ENCODE data around the gene PITX2.
"Not testable (repeated sequence)": the region's sequence is repeated elsewhere in the genome, so short reads cannot be mapped to it uniquely, and the experiment has no call there.

Gene PITX2

GRCh38 chr4:110609044-110609750, 13.7 kb downstream of the PITX2 start:
- no peak for DNase-seq

GRCh38 chr4:110605077-110605476, 17.8 kb downstream of the PITX2 start:
- no peak for DNase-seq

GRCh38 chr4:110602061-110602460, 20.8 kb downstream of the PITX2 start:
- no peak for DNase-seq

- DNase-seq: no peak
Observed at GRCh38 chr4:110597582-110597981, 25.3 kb downstream of the PITX2 start.

GRCh38 chr4:110596431-110596830, 26.4 kb downstream of the PITX2 start:
- DNase-seq: no peak

GRCh38 chr4:110595583-110595982, 27.3 kb downstream of the PITX2 start:
- DNase-seq: no peak

- DNase-seq: no peak
Observed at GRCh38 chr4:110589297-110589696, 33.6 kb downstream of the PITX2 start.

GRCh38 chr4:110587666-110588285, 35.1 kb downstream of the PITX2 start:
- DNase-seq: no peak

GRCh38 chr4:110586131-110586850, 36.6 kb downstream of the PITX2 start:
- no peak for DNase-seq

GRCh38 chr4:110576696-110577095, 46.2 kb downstream of the PITX2 start:
- not testable (repeated sequence) for DNase-seq

All from NCI-H1092 treated with DMSO at 0.1 percent for 48 hours (cell line).